GM23248 (cell line): Measurements from ENCODE around the gene MAP3K1. TPM values are rescaled to one million over a fixed set of nuclear protein-coding genes. Genes with fewer than 3 reads are reported as not detected.

Experiments used
- DNase-seq: peaks from one replicate; pipeline ENCODE4 v3.0.0-alpha.2; 2015
- H2AFZ ChIP-seq: fragments of 200-600 bp; sonication (generic); 2 replicates; pipeline ENCODE4 v1.6.1; 2016; ENCODE audit warnings: antibody characterized with exemption
- H3F3A ChIP-seq: fragments of 200-600 bp; sonication (generic); 2 replicates; pipeline ENCODE4 v1.6.1; 2016; ENCODE audit warnings: mild to moderate bottlenecking, antibody characterized with exemption, mixed run types; ENCODE audit not compliant: insufficient read depth
- H3K27ac ChIP-seq: fragments of 200-600 bp; sonication (generic); 2 replicates; pipeline ENCODE4 v1.5.1; 2016; ENCODE audit warnings: mild to moderate bottlenecking
- H3K27me3 ChIP-seq: fragments of 200-600 bp; sonication (generic); replicated peaks from 2 replicates; pipeline ENCODE4 v1.6.1; 2016; ENCODE audit warnings: mild to moderate bottlenecking; ENCODE audit not compliant: insufficient read depth
- H3K36me3 ChIP-seq: fragments of 200-600 bp; sonication (generic); 2 replicates; pipeline ENCODE4 v1.6.1; 2016; ENCODE audit warnings: low read depth, mild to moderate bottlenecking
- H3K4me1 ChIP-seq: fragments of 200-600 bp; sonication (generic); 2 replicates; pipeline ENCODE4 v1.6.1; 2016; ENCODE audit warnings: mild to moderate bottlenecking; ENCODE audit not compliant: insufficient read depth
- H3K4me2 ChIP-seq: fragments of 200-600 bp; sonication (generic); one replicate; pipeline ENCODE4 v1.6.1; 2016; ENCODE audit warnings: mild to moderate bottlenecking; ENCODE audit not compliant: unreplicated experiment
- H3K4me3 ChIP-seq: fragments of 200-600 bp; sonication (generic); 2 replicates; pipeline ENCODE4 v1.5.1; 2016; ENCODE audit warnings: mild to moderate bottlenecking
- H3K79me2 ChIP-seq: fragments of 200-600 bp; sonication (generic); 2 replicates; pipeline ENCODE4 v1.6.1; 2016; ENCODE audit warnings: mild to moderate bottlenecking; ENCODE audit not compliant: insufficient read depth
- H3K9ac ChIP-seq: fragments of 200-600 bp; sonication (generic); 2 replicates; pipeline ENCODE4 v1.6.1; 2016; ENCODE audit warnings: mild to moderate bottlenecking
- H3K9me2 ChIP-seq: fragments of 200-600 bp; sonication (generic); 2 replicates; pipeline ENCODE4 v1.6.1; 2016; ENCODE audit warnings: mixed run types, mild to moderate bottlenecking, moderate library complexity; ENCODE audit not compliant: insufficient read depth
- H3K9me3 ChIP-seq: fragments of 200-600 bp; sonication (generic); one replicate; pipeline ENCODE4 v1.6.1; 2017; ENCODE audit warnings: low read depth
- H4K20me1 ChIP-seq: fragments of 200-600 bp; sonication (generic); 2 replicates; pipeline ENCODE4 v1.6.0; 2016; ENCODE audit not compliant: insufficient read depth
- EZH2 ChIP-seq: fragments of 200-600 bp; sonication (generic); IDR thresholded peaks from 2 replicates; pipeline ENCODE4 v1.6.1; 2018; ENCODE audit warnings: antibody characterized with exemption, mild to moderate bottlenecking; ENCODE audit not compliant: insufficient read depth, poor library complexity, severe bottlenecking
- EZH2phosphoT487 ChIP-seq: fragments of 200-600 bp; sonication (generic); IDR thresholded peaks from 2 replicates; pipeline ENCODE4 v1.6.1; 2018; ENCODE audit warnings: antibody characterized with exemption, moderate library complexity, mild to moderate bottlenecking, low read depth; ENCODE audit not compliant: insufficient read depth
- WGBS, 2 experiments: methylation state at CpG; one replicate each; pipeline ENCODE4 v1.1.6; 2015 to 2017; ENCODE audit warnings: low lambda C conversion rate in 2 of 2, low coverage in 1 of 2; ENCODE audit errors: missing lambda C conversion rate in 2 of 2; 5-methylcytosine and 5-hydroxymethylcytosine counted together
- in situ Hi-C: fragments of 300-500 bp; cut with MboI; formaldehyde crosslinking; loops from 2 replicates; pipeline ENCODE4 v1.15.0; 2020
- polyA plus RNA-seq: library from polyadenylated mRNA; unstranded; fragments of >200 nt; fragmentation: Nextera tagmentation; extraction: Ambion mirVana; gene quantifications from 2 replicates; pipeline ENCODE4 v1.2.1, GENCODE V29; 2016
- total RNA-seq: library from RNA; depleted of rRNA; stranded (reverse); fragments of >200 nt; shearing (Covaris generic); gene quantifications from 2 replicates; pipeline ENCODE4 v1.2.3, GENCODE V29; 2014

MAP3K1 gene
- total and polyA plus RNA-seq, 2 experiments from 2014 or later, result 1.8 to 4.6 TPM

- H3K27me3 ChIP-seq, result no peaks in the 10 kb centered on the region
- TF ChIP-seq EZH2, result no peak
- no peak for TF ChIP-seq EZH2phosphoT487
- H3K9me2 ChIP-seq, result no peaks in the 10 kb centered on the region
- no peak overlapping the region for H3K9ac ChIP-seq
- H3F3A ChIP-seq, result no peaks in the 10 kb centered on the region
- no peaks in the 10 kb centered on the region for H3K9me3 ChIP-seq
- H3K4me3 ChIP-seq, result no peak overlapping the region
- H3K4me2 ChIP-seq, result no peak overlapping the region
- H3K79me2 ChIP-seq, result no peaks in the 10 kb centered on the region
- H3K36me3 ChIP-seq, result 0 out of 2 replicates have a peak, but pooled peaks cover 7% of the 10 kb centered on the region
- no peak for DNase-seq
- H2AFZ ChIP-seq, result no peak overlapping the region
- H3K27ac ChIP-seq, result no peak overlapping the region
- H4K20me1 ChIP-seq, result no peaks in the 10 kb centered on the region
- H3K4me1 ChIP-seq, result no peaks in the 10 kb centered on the region
- in situ Hi-C loops, result no loop called here
- WGBS, 2 experiments, result 96% methylated on average over 5 of the region's 5 CpGs
Observed at GRCh38 chr5:56893251-56893951, 78.1 kb downstream of the MAP3K1 start.

- Histone ChIP-seq H3K4me3 (no peak overlapping the region), H3K79me2 (no peaks in the 10 kb centered on the region), H3K36me3 (0 out of 2 replicates have a peak, but pooled peaks cover 7% of the 10 kb centered on the region), H3K4me1 (peaks cover 4% of the 10 kb centered on the region; the same call in 1 of the 2 replicates), H3K27me3 (no peaks in the 10 kb centered on the region), H2AFZ (no peak overlapping the region), H3F3A (0 out of 2 replicates have a peak, but pooled peaks cover 5% of the 10 kb centered on the region), H3K9ac (no peak overlapping the region), H3K9me3 (no peaks in the 10 kb centered on the region), H3K27ac (no peak overlapping the region), H3K4me2 (no peak overlapping the region), H4K20me1 (no peaks in the 10 kb centered on the region), H3K9me2 (no peaks in the 10 kb centered on the region)
- in situ Hi-C loops, result no loop called here
- no peak for DNase-seq
- no peak for TF ChIP-seq EZH2
- TF ChIP-seq EZH2phosphoT487, result no peak
- WGBS, 2 experiments, result 97% methylated on average over 4 of the region's 4 CpGs
Observed at GRCh38 chr5:56896763-56897162, 81.4 kb downstream of the MAP3K1 start.

- in situ Hi-C loops, result no loop called here
- DNase-seq, result no peak
- Histone ChIP-seq H3K79me2 (no peaks in the 10 kb centered on the region), H4K20me1 (no peaks in the 10 kb centered on the region), H3F3A (0 out of 2 replicates have a peak, but pooled peaks cover 5% of the 10 kb centered on the region), H3K27me3 (no peaks in the 10 kb centered on the region), H3K9ac (no peak overlapping the region), H3K36me3 (0 out of 2 replicates have a peak, but pooled peaks cover 7% of the 10 kb centered on the region), H2AFZ (no peak overlapping the region), H3K9me3 (no peaks in the 10 kb centered on the region), H3K4me1 (peaks cover 4% of the 10 kb centered on the region; the same call in 1 of the 2 replicates), H3K4me2 (no peak overlapping the region), H3K27ac (no peak overlapping the region), H3K9me2 (no peaks in the 10 kb centered on the region), H3K4me3 (no peak overlapping the region)
- TF ChIP-seq EZH2phosphoT487, result no peak
- no peak for TF ChIP-seq EZH2
- WGBS, 2 experiments, result 92 to 94% methylated on average over 4 of the region's 4 CpGs
Observed at GRCh38 chr5:56898213-56898612, 82.9 kb downstream of the MAP3K1 start.

GRCh38 chr5:56900395-56900794 lies 85.0 kb downstream of the MAP3K1 start:
- Histone ChIP-seq H3K79me2 (no peaks in the 10 kb centered on the region), H3K9ac (0 out of 2 replicates have a peak overlapping the region, but pooled peaks have one; percentile 15), H3K4me2 (peak overlapping the region; percentile 88), H3K4me1 (peaks cover 4% of the 10 kb centered on the region; the same call in 1 of the 2 replicates), H3K36me3 (no peaks in the 10 kb centered on the region), H4K20me1 (no peaks in the 10 kb centered on the region), H3K27me3 (no peaks in the 10 kb centered on the region), H3K27ac (no peak overlapping the region), H2AFZ (peak overlapping the region; percentile 67; the same call in 1 of the 2 replicates), H3K9me3 (no peaks in the 10 kb centered on the region), H3K9me2 (no peaks in the 10 kb centered on the region), H3K4me3 (peak overlapping the region; percentile 52), H3F3A (0 out of 2 replicates have a peak, but pooled peaks cover 5% of the 10 kb centered on the region)
- DNase-seq, result peak; percentile 63
- WGBS, 2 experiments, result 24 to 33% methylated on average over 4 of the region's 4 CpGs
- TF ChIP-seq EZH2phosphoT487 (no peak), EZH2 (no peak)
- in situ Hi-C loops, result loop anchor here (25.0 kb wide), 1 partner anchor 1562 kb away; the partner anchor contains the start of gene PLK2
